NT2/D1 (cell line): ENCODE data around the gene ADGRG3.

ENCODE experiments used
- SUZ12 ChIP-seq: IDR thresholded peaks from 2 replicates; pipeline ENCODE4 v1.6.1; 2011; ENCODE audit not compliant: insufficient read length, insufficient read depth; ENCODE audit errors: extremely low read depth
- YY1 ChIP-seq: IDR thresholded peaks from 2 replicates; pipeline ENCODE4 v1.6.1; 2011; ENCODE audit not compliant: insufficient read length, insufficient read depth

GRCh38 chr16:57699481-57699880 is 31.4 kb downstream of the ADGRG3 start:
- TF ChIP-seq YY1, result no peak
- no peak for TF ChIP-seq SUZ12
